AG10803 (cell line): ENCODE data around the gene ASXL3.

Experiments used
- DNase-seq: peaks from one replicate; pipeline ENCODE4 v3.0.0; 2010; ENCODE audit warnings: low read depth
- H3K4me3 ChIP-seq: 2 replicates; pipeline ENCODE4 v1.5.1; 2011; ENCODE audit warnings: mild to moderate bottlenecking, low read length, control low read depth
- CTCF ChIP-seq: conservative IDR thresholded peaks from 2 replicates; pipeline ENCODE4 v1.5.1; 2011; ENCODE audit warnings: mild to moderate bottlenecking, low read length, control low read depth, inconsistent platforms

The ASXL3 gene

GRCh38 chr18:33583901-33584300 lies 5.9 kb downstream of the ASXL3 start:
- no peak for TF ChIP-seq CTCF
- H3K4me3 ChIP-seq = no peak overlapping the region
- no peak for DNase-seq

- DNase-seq = no peak
- no peak for TF ChIP-seq CTCF
- H3K4me3 ChIP-seq = no peak overlapping the region
Measured at GRCh38 chr18:33584548-33585430, 6.8 kb downstream of the ASXL3 start.

- no peak for TF ChIP-seq CTCF
- H3K4me3 ChIP-seq = no peak overlapping the region
- no peak for DNase-seq
Measured at GRCh38 chr18:33585431-33585775, 7.4 kb downstream of the ASXL3 start.

DNA sequence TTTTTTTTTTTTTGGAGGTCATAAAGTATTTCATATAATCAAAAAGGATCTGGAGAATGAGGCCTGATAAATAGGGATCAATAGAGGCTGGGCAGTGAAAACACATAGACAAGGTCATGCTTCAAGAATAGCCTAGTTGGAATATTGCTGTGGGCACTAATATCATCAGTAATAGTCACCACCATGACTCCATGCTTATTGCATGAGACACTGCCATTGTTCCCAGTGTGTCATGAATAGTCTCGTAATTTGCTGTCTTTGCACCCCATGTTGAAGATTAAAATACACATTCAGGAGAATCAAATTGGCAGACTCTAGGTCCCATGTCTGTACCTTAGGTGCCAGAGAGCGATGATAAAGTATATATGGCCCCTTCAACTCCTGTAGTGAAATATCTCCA lies 10.3 kb downstream of the ASXL3 start:
- no peak for TF ChIP-seq CTCF
- H3K4me3 ChIP-seq = no peak overlapping the region
- no peak for DNase-seq

- no peak overlapping the region for H3K4me3 ChIP-seq
- no peak for TF ChIP-seq CTCF
- no peak for DNase-seq
Measured at GRCh38 chr18:33593261-33593660, 15.2 kb downstream of the ASXL3 start.

GRCh38 chr18:33594799-33595198 lies 16.8 kb downstream of the ASXL3 start:
- DNase-seq = no peak
- TF ChIP-seq CTCF = no peak
- no peak overlapping the region for H3K4me3 ChIP-seq

DNA sequence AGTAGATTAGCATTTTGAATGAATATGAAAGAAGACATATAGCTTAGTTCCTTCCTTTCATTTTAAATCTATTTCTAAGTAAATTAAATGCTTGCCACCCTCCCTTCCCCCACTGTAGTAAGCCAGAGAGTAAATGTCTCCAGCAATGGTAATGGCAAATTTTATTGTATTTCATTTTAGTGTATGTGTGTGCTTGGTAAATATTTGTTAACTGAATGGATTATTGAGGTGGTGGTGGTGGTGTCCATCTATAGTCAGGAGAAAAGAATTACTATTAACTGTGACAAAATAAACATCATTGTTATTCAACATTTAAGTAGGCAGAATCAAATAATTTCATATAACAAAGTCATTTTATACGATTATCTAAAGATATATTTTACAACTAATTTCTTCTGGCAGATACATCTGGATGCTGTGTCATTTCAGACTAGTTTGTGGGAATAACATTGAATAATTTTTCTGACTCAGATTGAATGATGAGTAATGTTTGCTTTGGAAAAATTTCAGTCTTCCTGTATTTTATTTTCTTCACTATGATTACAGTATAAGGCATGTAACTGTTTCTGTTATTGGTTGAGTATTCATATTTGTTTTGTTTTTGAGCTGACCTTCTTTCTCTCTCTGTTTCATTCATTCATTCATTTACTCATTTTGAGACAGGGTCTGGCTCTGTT lies 18.3 kb downstream of the ASXL3 start:
- peak; percentile 3 for DNase-seq
- no peak for TF ChIP-seq CTCF
- no peak overlapping the region for H3K4me3 ChIP-seq
